Measurements from ENCODE around the gene CYTL1.
"Not testable (repeated sequence)": the region's sequence is repeated elsewhere in the genome, so short reads cannot be mapped to it uniquely, and the experiment has no call there.

Gene CYTL1

DNA sequence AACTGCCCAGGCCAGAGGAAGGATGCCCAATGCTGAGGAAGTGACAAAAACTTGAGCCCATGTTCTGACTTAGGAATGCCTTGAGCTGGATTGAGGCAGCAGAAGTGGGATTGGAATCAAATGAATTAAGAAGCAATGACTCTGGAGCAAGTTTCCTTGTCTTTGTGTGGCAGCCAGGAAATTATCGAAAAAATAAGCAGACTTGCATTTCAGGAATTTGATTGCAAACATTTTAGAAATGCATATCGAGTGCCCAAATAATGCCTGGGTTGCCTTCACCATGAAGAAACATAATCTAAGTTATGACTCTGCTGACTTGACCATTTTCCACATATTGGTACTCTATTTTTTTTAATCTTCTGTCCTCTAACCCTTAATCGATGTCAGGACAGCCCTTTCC lies 9.5 kb downstream of the CYTL1 start:
- Histone ChIP-seq H3K4me3 (replicated peaks; ENCODE audit: low read depth, low read length) (no peak overlapping the region), H3K27me3 (replicated peaks; ENCODE audit: control insufficient read depth, insufficient read depth, low read length) (no peaks in the 10 kb centered on the region), H3K36me3 (ENCODE audit: control insufficient read depth, insufficient read depth, low read length) (no peaks in the 10 kb centered on the region)
- TF ChIP-seq, protein P1, sequence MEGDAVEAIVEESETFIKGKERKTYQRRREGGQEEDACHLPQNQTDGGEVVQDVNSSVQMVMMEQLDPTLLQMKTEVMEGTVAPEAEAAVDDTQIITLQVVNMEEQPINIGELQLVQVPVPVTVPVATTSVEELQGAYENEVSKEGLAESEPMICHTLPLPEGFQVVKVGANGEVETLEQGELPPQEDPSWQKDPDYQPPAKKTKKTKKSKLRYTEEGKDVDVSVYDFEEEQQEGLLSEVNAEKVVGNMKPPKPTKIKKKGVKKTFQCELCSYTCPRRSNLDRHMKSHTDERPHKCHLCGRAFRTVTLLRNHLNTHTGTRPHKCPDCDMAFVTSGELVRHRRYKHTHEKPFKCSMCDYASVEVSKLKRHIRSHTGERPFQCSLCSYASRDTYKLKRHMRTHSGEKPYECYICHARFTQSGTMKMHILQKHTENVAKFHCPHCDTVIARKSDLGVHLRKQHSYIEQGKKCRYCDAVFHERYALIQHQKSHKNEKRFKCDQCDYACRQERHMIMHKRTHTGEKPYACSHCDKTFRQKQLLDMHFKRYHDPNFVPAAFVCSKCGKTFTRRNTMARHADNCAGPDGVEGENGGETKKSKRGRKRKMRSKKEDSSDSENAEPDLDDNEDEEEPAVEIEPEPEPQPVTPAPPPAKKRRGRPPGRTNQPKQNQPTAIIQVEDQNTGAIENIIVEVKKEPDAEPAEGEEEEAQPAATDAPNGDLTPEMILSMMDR (IDR thresholded peaks at IDR 0.05; ENCODE audit: insufficient read depth, low read length, poor library complexity, severe bottlenecking): no peak
- no peak for DNase-seq (ENCODE audit: extremely low read depth, insufficient read length)

DNA sequence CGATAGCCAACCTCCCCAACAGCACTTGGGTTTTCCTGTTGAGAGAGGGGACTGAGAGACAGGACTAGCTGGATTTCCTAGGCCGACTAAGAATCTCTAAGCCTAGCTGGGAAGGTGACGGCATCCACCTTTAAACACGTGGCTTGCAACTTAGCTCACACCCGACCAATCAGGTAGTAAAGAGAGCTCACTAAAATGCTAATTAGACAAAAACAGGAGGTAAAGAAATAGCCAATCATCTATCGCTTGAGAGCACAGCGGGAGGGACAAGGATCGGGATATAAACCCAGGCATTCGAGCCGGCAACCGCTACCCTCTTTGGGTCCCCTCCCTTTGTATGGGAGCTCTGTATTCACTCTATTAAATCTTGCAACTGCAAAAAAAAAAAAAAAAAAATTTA lies 12.3 kb downstream of the CYTL1 start:
- not testable (repeated sequence) for H3K4me3 ChIP-seq (replicated peaks; ENCODE audit: low read depth, low read length); H3K36me3 ChIP-seq (ENCODE audit: control insufficient read depth, insufficient read depth, low read length); H3K27me3 ChIP-seq (replicated peaks; ENCODE audit: control insufficient read depth, insufficient read depth, low read length); DNase-seq (ENCODE audit: extremely low read depth, insufficient read length)

DNA sequence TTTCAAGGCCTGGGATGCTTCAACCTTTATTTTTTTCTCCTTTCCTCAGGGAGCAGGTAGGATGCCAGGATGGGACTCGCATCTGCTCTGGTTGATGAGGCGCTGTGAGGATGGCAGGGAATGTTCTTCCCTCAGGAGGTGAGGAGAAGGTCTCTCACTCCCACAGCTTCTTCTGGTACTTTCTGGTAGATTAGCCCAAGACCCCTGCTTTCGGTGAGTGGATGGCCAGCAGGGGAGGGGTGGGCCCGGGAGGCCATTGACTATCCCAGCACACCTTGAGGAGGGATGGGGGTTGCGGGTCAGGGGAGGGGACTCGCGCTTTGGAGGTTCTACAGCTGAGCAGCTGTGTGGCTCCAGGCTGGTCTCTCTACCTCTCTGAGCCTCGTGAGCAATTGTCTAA lies 14.8 kb downstream of the CYTL1 start:
- Histone ChIP-seq H3K27me3 (replicated peaks; ENCODE audit: control insufficient read depth, insufficient read depth, low read length) (peaks cover 1% of the 10 kb centered on the region), H3K4me3 (replicated peaks; ENCODE audit: low read depth, low read length) (no peak overlapping the region), H3K36me3 (ENCODE audit: control insufficient read depth, insufficient read depth, low read length) (no peaks in the 10 kb centered on the region)
- no peak for DNase-seq (ENCODE audit: extremely low read depth, insufficient read length)
- TF ChIP-seq, protein P1 (IDR thresholded peaks at IDR 0.05; ENCODE audit: insufficient read depth, low read length, poor library complexity, severe bottlenecking): no peak

DNA sequence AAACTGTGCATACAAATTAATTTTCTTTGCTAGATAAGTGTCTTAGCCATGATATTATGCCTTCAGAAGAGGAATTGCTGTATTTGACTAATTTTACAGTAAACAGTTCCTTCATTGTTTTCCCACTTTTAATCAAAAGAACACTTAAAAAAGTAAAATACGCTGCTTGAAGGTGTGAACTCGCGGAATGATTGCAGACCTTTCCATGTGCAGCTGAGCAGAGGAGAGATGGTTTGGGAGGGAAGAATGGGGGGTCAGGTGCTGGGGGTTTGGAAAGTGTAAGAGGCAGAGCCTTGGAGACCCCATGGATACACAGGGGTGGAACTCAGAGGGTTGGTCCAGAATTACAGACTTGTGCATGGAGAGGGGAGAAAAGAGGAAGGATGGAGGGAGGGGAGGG lies 15.3 kb downstream of the CYTL1 start:
- no peak for DNase-seq (ENCODE audit: extremely low read depth, insufficient read length)
- H3K27me3 ChIP-seq (replicated peaks; ENCODE audit: control insufficient read depth, insufficient read depth, low read length): peaks cover 1% of the 10 kb centered on the region
- TF ChIP-seq, protein P1 (IDR thresholded peaks at IDR 0.05; ENCODE audit: insufficient read depth, low read length, poor library complexity, severe bottlenecking): no peak

DNA sequence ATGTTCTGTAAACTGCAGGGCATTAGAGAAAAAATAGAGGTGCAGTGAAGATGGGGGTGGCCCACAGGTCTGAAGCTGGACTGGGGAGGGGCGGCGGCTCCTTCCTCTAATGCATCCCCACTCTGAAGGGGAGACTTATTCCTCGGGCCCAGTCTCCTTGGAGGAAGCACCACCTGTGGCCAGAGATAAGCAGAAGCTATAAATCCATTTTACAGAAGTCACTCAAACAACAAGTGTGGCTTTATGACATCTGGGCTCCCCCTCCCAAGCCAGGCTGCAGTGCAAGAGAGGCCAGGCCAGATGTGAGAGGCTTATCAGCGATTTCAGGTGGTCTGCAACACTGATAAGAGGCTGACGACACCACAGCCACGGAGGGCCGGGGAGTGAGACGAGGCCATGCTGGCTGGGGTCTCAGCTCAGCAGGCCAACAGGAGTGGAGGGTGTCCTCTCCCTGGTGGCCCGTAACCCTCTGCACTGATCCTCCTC lies 15.8 kb downstream of the CYTL1 start:
- TF ChIP-seq, protein P1 (IDR thresholded peaks at IDR 0.05; ENCODE audit: insufficient read depth, low read length, poor library complexity, severe bottlenecking): no peak
- DNase-seq (ENCODE audit: extremely low read depth, insufficient read length): no peak
- peaks cover 1% of the 10 kb centered on the region for H3K27me3 ChIP-seq (replicated peaks; ENCODE audit: control insufficient read depth, insufficient read depth, low read length)

More for the DNA sequence above, 15.3 kb downstream of the CYTL1 start:
- H3K4me3 ChIP-seq (replicated peaks; ENCODE audit: low read depth, low read length): no peak overlapping the region
- no peaks in the 10 kb centered on the region for H3K36me3 ChIP-seq (ENCODE audit: control insufficient read depth, insufficient read depth, low read length)

DNA sequence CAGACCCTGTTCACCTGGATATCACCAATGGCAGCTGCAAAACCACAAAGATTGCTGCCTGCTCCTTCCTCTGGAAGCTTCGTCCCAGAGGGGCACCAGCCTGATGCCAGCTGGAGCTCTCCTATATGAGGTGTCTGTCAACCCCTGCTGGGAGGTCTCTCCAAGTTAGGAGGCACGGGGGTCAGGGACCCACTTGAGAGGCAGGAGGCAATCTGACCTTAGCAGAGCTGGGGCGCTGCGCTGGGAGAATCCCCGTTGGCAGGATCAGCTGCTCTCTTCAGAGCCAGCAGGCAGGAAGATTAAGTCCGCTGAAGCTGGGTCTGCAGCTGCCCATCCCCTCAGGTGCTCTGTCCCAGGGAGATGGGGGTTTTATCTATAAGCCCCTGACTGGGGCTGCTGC lies 17.6 kb downstream of the CYTL1 start:
- DNase-seq (ENCODE audit: extremely low read depth, insufficient read length); H3K4me3 ChIP-seq (replicated peaks; ENCODE audit: low read depth, low read length); H3K27me3 ChIP-seq (replicated peaks; ENCODE audit: control insufficient read depth, insufficient read depth, low read length); H3K36me3 ChIP-seq (ENCODE audit: control insufficient read depth, insufficient read depth, low read length): not testable (repeated sequence)

More for the DNA sequence above, 15.8 kb downstream of the CYTL1 start:
- H3K4me3 ChIP-seq (replicated peaks; ENCODE audit: low read depth, low read length): no peak overlapping the region
- H3K36me3 ChIP-seq (ENCODE audit: control insufficient read depth, insufficient read depth, low read length): no peaks in the 10 kb centered on the region

DNA sequence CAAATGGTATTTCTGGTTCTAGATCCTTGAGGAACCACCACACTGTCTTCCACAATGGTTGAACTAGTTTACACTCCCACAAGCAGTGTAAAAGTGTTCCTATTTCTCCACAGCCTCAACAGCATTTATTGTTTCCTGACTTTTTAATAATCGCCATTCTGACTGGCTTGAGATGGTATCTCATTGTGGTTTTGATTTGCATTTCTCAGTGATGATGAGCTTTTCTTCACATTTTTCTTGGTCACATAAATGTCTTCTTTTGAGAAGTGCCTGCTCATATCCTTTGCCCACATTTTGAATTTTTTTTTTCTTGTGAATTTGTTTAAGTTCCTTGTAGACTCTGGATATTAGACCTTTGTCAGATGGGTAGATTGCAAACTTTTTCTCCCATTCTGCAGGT lies 22.3 kb downstream of the CYTL1 start:
- DNase-seq (ENCODE audit: extremely low read depth, insufficient read length): not testable (repeated sequence)

More for the DNA sequence above, 22.3 kb downstream of the CYTL1 start:
- H3K36me3 ChIP-seq (ENCODE audit: control insufficient read depth, insufficient read depth, low read length); H3K4me3 ChIP-seq (replicated peaks; ENCODE audit: low read depth, low read length); H3K27me3 ChIP-seq (replicated peaks; ENCODE audit: control insufficient read depth, insufficient read depth, low read length): not testable (repeated sequence)
